ENCODE results near the gene IREB2. TPM values are rescaled to one million over a fixed set of nuclear protein-coding genes. Genes with fewer than 3 reads are reported as not detected.
A peak's percentile ranks its signal among the peaks of the same experiment; 100 is the strongest.
"Not testable (repeated sequence)": the region's sequence is repeated elsewhere in the genome, so short reads cannot be mapped to it uniquely, and the experiment has no call there.

IREB2 gene
- total RNA-seq, 1 experiment from 2014 or later, result 23.8 TPM

- no peaks in the 10 kb centered on the region for H3K9me3 ChIP-seq (replicated peaks)
- no peak overlapping the region for H3K27ac ChIP-seq
- peaks cover 36% of the 10 kb centered on the region for H3K36me3 ChIP-seq
- H3K27me3 ChIP-seq (replicated peaks), result no peaks in the 10 kb centered on the region
- H3K4me3 ChIP-seq, result no peak overlapping the region
- no peak for DNase-seq (ENCODE audit: low read depth in 1 of 2, low spot score in 2 of 2)
- H3K4me1 ChIP-seq (replicated peaks), result peaks cover 4% of the 10 kb centered on the region; the same call in 1 of the 2 replicates
These were observed 63.8 kb downstream of the IREB2 start for GRCh38 chr15:78501857-78502256.

- DNase-seq (ENCODE audit: low read depth in 1 of 2, low spot score in 2 of 2), result no peak
- peaks cover 6% of the 10 kb centered on the region; the same call in 1 of the 2 replicates for H3K4me1 ChIP-seq (replicated peaks)
- no peaks in the 10 kb centered on the region for H3K9me3 ChIP-seq (replicated peaks)
- H3K4me3 ChIP-seq, result no peak overlapping the region
- no peak overlapping the region for H3K27ac ChIP-seq
- H3K27me3 ChIP-seq (replicated peaks), result no peaks in the 10 kb centered on the region
- H3K36me3 ChIP-seq, result peaks cover 29% of the 10 kb centered on the region
These were observed 64.6 kb downstream of the IREB2 start for GRCh38 chr15:78502641-78503040.

DNA sequence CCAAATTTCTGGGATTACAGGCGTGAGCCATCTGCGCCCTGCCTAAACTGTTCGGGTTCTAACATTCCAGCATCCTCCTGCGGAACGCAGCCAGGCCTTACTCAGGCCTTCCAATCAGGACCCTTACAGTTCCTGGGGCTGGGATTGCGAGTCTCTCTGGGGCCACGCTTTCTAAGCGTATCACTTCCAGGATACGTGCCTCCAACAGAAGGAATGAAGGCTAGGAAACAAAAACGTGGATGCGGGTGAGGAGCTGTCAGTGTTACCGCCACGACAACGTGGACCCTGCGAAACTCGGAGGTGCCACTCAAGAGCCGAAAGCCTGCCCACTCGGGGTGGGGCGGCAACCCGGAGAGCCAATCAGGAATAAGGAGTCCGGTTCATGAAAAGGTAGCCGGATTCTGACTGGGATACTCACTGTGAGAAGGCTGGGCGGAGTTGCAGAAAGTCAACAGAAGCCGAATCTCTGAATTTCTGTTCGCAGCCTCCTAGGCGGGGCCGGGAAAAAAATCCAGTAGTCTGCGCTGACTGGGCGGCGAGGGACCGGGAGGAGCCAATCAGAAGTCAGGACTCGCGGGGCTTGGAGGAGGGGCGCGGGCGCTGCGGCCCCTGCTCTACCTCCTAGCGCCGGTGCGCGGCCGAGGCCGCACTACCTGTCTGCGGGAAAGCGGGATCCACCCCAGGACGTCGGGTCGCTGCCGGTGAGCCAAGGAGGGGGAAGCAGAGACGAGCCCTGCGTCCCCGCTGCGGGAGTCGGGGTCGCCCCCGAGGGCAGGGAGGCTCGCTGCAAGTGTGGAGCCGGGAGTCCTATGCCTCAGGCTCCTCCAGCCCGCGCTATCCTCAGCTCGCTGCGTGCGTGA is 69.2 kb downstream of the IREB2 start, which contains the start of gene HYKK:
Gene HYKK (plus strand): TSS at position 607 of the 860 bp plus-strand sequence. CDS start 5,512 bp downstream, outside the sequence.
- no peak within 1 kb of the TSS for H3K27ac ChIP-seq
- peak; percentile 93 to 95 for DNase-seq (ENCODE audit: low read depth in 1 of 2, low spot score in 2 of 2)
- no peaks in the 10 kb centered on the region for H3K36me3 ChIP-seq
- peaks cover 11% of the 10 kb centered on the region; the same call in 1 of the 2 replicates for H3K4me1 ChIP-seq (replicated peaks)
- no peaks in the 10 kb centered on the region for H3K9me3 ChIP-seq (replicated peaks)
- no peaks in the 10 kb centered on the region for H3K27me3 ChIP-seq (replicated peaks)
- peak within 1 kb of the TSS; percentile 70 for H3K4me3 ChIP-seq

DNA sequence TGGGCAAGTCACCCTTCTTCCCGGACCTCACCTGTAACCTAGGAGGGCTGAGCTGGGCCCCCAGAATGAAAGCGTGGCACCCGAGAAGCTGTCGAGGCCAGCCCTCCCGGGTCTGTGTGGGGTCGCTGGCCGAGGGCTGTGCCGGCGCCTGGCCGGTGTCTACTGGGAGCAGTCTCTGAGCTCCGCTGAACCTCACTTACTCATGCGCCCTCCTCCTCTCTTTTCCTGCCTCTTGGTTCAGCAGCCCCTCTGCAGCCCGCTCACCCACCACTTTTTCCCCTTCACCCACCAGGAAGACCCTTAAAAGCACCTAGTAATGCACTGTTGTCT is 69.8 kb downstream of the IREB2 start:
- Histone ChIP-seq H3K9me3 (replicated peaks) (no peaks in the 10 kb centered on the region), H3K36me3 (no peaks in the 10 kb centered on the region), H3K27ac (no peak overlapping the region), H3K4me1 (replicated peaks) (peaks cover 11% of the 10 kb centered on the region; the same call in 1 of the 2 replicates), H3K4me3 (peak overlapping the region; percentile 70), H3K27me3 (replicated peaks) (no peaks in the 10 kb centered on the region)
- DNase-seq (ENCODE audit: low read depth in 1 of 2, low spot score in 2 of 2), result no peak

DNA sequence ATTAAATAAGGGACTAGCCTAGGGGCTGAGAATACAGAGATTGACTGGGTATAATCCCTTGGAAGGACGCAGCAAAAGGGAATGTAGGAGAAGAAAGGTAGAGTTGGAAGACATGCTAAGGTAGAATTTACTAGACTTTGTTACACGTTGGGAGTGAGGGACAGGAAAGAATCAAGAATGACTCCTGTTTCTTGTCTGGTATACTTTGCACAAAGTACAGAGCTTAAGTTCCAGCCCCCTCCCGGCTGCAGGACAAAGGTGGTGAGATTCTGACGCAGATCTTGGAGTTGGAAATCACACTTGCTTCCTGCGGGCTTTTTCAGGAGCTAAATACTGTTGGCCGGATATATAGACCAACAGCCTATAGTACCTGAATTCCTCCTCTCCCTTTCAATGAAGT is 70.3 kb downstream of the IREB2 start:
- Histone ChIP-seq H3K9me3 (replicated peaks) (no peaks in the 10 kb centered on the region), H3K36me3 (no peaks in the 10 kb centered on the region), H3K27ac (no peak overlapping the region), H3K27me3 (replicated peaks) (no peaks in the 10 kb centered on the region), H3K4me1 (replicated peaks) (peaks cover 11% of the 10 kb centered on the region; the same call in 1 of the 2 replicates), H3K4me3 (peak overlapping the region; percentile 70)
- no peak for DNase-seq (ENCODE audit: low read depth in 1 of 2, low spot score in 2 of 2)

- no peaks in the 10 kb centered on the region for H3K27me3 ChIP-seq (replicated peaks)
- no peak for DNase-seq (ENCODE audit: low read depth in 1 of 2, low spot score in 2 of 2)
- H3K36me3 ChIP-seq, result no peaks in the 10 kb centered on the region
- H3K9me3 ChIP-seq (replicated peaks), result no peaks in the 10 kb centered on the region
- H3K4me3 ChIP-seq, result no peak overlapping the region
- no peak overlapping the region for H3K27ac ChIP-seq
- H3K4me1 ChIP-seq (replicated peaks), result peaks cover 11% of the 10 kb centered on the region; the same call in 1 of the 2 replicates
These were observed 71.8 kb downstream of the IREB2 start for GRCh38 chr15:78509726-78510312.

DNA sequence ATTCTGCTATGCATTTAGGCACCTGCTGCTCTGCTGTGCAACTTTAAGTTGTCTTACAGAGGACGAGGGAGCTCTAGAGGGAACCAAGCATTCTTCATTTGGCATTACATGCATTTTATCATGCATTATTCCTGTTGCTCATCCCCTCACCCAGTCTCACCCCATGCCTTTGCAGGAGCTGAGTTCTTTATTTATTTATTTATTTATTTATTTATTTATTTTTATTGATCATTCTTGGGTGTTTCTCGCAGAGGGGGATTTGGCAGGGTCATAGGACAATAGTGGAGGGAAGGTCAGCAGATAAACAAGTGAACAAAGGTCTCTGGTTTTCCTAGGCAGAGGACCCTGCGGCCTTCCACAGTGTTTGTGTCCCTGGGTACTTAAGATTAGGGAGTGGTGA is 82.0 kb downstream of the IREB2 start:
- not testable (repeated sequence) for H3K4me1 ChIP-seq (replicated peaks); H3K9me3 ChIP-seq (replicated peaks); H3K36me3 ChIP-seq; H3K27ac ChIP-seq; DNase-seq (ENCODE audit: low read depth in 1 of 2, low spot score in 2 of 2); H3K27me3 ChIP-seq (replicated peaks); H3K4me3 ChIP-seq

DNA sequence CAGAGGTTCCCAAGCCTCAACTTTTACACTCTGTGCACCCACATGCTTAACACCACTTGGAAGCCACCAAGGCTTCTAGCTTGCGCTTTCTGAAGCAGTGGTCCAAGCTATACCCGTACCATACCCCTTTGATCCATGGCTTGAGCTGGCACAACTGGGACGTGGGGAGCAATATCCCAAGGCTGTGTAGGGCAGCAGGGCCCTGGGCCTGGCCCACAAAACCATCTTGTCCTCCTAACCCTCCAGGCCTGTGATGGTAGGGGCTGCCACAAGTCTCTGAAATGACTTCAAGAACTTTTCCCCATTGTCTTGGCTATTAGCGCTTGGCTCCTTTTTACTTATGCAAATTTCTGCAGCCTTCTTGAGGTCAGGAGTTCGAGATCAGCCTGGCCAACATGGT is 86.2 kb downstream of the IREB2 start:
- Histone ChIP-seq H3K9me3 (replicated peaks) (no peaks in the 10 kb centered on the region), H3K27me3 (replicated peaks) (no peaks in the 10 kb centered on the region), H3K36me3 (no peaks in the 10 kb centered on the region), H3K27ac (no peak overlapping the region), H3K4me3 (no peak overlapping the region), H3K4me1 (replicated peaks) (no peaks in the 10 kb centered on the region)
- DNase-seq (ENCODE audit: low read depth in 1 of 2, low spot score in 2 of 2), result no peak

- H3K27ac ChIP-seq, result no peak overlapping the region
- no peak overlapping the region for H3K4me3 ChIP-seq
- H3K36me3 ChIP-seq, result no peaks in the 10 kb centered on the region
- H3K4me1 ChIP-seq (replicated peaks), result no peaks in the 10 kb centered on the region
- no peak for DNase-seq (ENCODE audit: low read depth in 1 of 2, low spot score in 2 of 2)
- H3K27me3 ChIP-seq (replicated peaks), result no peaks in the 10 kb centered on the region
- H3K9me3 ChIP-seq (replicated peaks), result no peaks in the 10 kb centered on the region
These were observed 89.3 kb downstream of the IREB2 start for GRCh38 chr15:78527325-78527724.

DNA sequence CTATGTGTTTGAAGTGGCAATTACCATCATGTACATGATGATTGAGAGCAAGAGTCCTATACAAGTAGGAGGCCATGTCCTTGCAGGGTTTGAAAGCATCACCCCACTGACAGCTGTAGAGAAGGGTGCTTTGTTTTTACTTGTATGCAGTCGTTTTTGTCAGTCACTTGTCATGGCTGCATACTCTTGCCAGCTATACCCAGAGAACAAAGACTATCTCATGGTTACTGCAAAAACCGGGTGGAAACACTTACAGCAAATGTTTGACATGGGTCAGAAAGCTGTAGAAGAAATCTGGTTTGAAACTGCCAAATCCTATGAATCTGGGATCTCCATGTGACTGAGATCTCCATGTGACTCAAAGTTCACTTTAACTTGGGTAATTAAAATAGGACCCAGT is 95.3 kb downstream of the IREB2 start:
- H3K36me3 ChIP-seq, result no peaks in the 10 kb centered on the region
- no peaks in the 10 kb centered on the region for H3K9me3 ChIP-seq (replicated peaks)
- no peaks in the 10 kb centered on the region for H3K27me3 ChIP-seq (replicated peaks)
- H3K27ac ChIP-seq, result no peak overlapping the region
- DNase-seq (ENCODE audit: low read depth in 1 of 2, low spot score in 2 of 2), result no peak
- H3K4me1 ChIP-seq (replicated peaks), result no peaks in the 10 kb centered on the region
- H3K4me3 ChIP-seq, result no peak overlapping the region

- Histone ChIP-seq H3K4me1 (replicated peaks) (0 out of 2 replicates have a peak, but pooled peaks cover 3% of the 10 kb centered on the region), H3K27me3 (replicated peaks) (no peaks in the 10 kb centered on the region), H3K36me3 (peaks cover 3% of the 10 kb centered on the region), H3K27ac (no peak overlapping the region), H3K4me3 (no peak overlapping the region), H3K9me3 (replicated peaks) (no peaks in the 10 kb centered on the region)
- no peak for DNase-seq (ENCODE audit: low read depth in 1 of 2, low spot score in 2 of 2)
These were observed 98.1 kb downstream of the IREB2 start for GRCh38 chr15:78536134-78536533.

- DNase-seq (ENCODE audit: low read depth in 1 of 2, low spot score in 2 of 2), result no peak
- Histone ChIP-seq H3K36me3 (peaks cover 11% of the 10 kb centered on the region), H3K27me3 (replicated peaks) (no peaks in the 10 kb centered on the region), H3K27ac (no peak overlapping the region), H3K4me3 (no peak overlapping the region), H3K9me3 (replicated peaks) (no peaks in the 10 kb centered on the region), H3K4me1 (replicated peaks) (peaks cover 10% of the 10 kb centered on the region; the same call in 1 of the 2 replicates)
These were observed 99.4 kb downstream of the IREB2 start for GRCh38 chr15:78537266-78537905.

- Histone ChIP-seq H3K27ac (no peak overlapping the region), H3K4me1 (replicated peaks) (peaks cover 10% of the 10 kb centered on the region; the same call in 1 of the 2 replicates), H3K36me3 (peaks cover 21% of the 10 kb centered on the region), H3K4me3 (no peak overlapping the region), H3K9me3 (replicated peaks) (no peaks in the 10 kb centered on the region), H3K27me3 (replicated peaks) (no peaks in the 10 kb centered on the region)
- no peak for DNase-seq (ENCODE audit: low read depth in 1 of 2, low spot score in 2 of 2)
These were observed 100.3 kb downstream of the IREB2 start for GRCh38 chr15:78538358-78538757.

Measured in SJSA1 (cell line).